ENCODE measurements around the gene PRKCSH. TPM values are rescaled to one million over a fixed set of nuclear protein-coding genes. Genes with fewer than 3 reads are reported as not detected.

The PRKCSH gene
- total RNA-seq, 1 experiment from 2014 or later: 431 TPM

DNA sequence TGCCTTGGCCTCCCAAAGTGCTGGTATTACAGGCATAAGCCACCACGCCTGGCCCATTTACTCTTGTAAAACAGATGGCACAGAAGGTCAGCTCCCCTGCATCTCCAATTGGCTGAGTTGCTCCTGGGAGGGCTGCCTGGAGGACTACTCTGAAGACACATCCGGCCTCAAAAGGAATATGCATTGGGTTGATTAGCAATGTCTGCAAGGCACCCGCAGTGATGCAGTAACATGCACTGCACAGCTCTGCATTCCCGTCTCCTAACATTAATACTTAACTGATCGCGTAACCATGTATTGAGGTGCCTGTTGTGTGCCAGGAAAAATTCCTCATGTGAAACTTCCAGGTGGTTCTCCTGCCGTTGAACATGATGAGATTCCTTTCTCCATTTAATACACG is 40.4 kb downstream of the PRKCSH start:
- no peaks in the 10 kb centered on the region for H3K79me2 ChIP-seq (ENCODE audit: insufficient read depth, low read length)
- TF ChIP-seq, protein P1, sequence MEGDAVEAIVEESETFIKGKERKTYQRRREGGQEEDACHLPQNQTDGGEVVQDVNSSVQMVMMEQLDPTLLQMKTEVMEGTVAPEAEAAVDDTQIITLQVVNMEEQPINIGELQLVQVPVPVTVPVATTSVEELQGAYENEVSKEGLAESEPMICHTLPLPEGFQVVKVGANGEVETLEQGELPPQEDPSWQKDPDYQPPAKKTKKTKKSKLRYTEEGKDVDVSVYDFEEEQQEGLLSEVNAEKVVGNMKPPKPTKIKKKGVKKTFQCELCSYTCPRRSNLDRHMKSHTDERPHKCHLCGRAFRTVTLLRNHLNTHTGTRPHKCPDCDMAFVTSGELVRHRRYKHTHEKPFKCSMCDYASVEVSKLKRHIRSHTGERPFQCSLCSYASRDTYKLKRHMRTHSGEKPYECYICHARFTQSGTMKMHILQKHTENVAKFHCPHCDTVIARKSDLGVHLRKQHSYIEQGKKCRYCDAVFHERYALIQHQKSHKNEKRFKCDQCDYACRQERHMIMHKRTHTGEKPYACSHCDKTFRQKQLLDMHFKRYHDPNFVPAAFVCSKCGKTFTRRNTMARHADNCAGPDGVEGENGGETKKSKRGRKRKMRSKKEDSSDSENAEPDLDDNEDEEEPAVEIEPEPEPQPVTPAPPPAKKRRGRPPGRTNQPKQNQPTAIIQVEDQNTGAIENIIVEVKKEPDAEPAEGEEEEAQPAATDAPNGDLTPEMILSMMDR (conservative IDR thresholded peaks at IDR 0.05): no peak
- no peaks in the 10 kb centered on the region for H3K36me3 Mint-ChIP-seq (ENCODE audit: insufficient read depth in 1 of 3, low read depth in 3 of 3)
- H2AFZ ChIP-seq (ENCODE audit: low read length): no peak overlapping the region
- peaks cover 4% of the 10 kb centered on the region for H3K27me3 ChIP-seq (ENCODE audit: insufficient read depth, low read length)
- no peak overlapping the region for H3K18ac ChIP-seq (ENCODE audit: insufficient read length, low read depth, low read length)
- no peak overlapping the region for H3K9ac ChIP-seq (ENCODE audit: extremely low read depth, insufficient read length, low read length)
- H4K91ac ChIP-seq (ENCODE audit: insufficient read length, low read depth, low read length): no peak overlapping the region
- H2BK5ac ChIP-seq (ENCODE audit: insufficient read length, low read length): no peak overlapping the region
- no peaks in the 10 kb centered on the region for H3K9me3 ChIP-seq (ENCODE audit: control insufficient read depth, low read depth, low read length)
- no peaks in the 10 kb centered on the region for H4K20me1 ChIP-seq (ENCODE audit: control insufficient read depth, insufficient read depth, insufficient read length)
- WGBS (ENCODE audit: extremely low coverage, insufficient read length, low lambda C conversion rate): no CpG with 5 or more reads among the region's 8 CpGs
- no peak overlapping the region for H3K14ac ChIP-seq (ENCODE audit: insufficient read depth, low read length)
- no peak overlapping the region for H3K23ac ChIP-seq (ENCODE audit: insufficient read length, low read depth, low read length)
- H2BK12ac ChIP-seq (ENCODE audit: insufficient read length, low read depth, low read length): no peak overlapping the region
- H2BK20ac ChIP-seq (ENCODE audit: low read depth, low read length, poor library complexity, severe bottlenecking): no peak overlapping the region
- no peaks in the 10 kb centered on the region for H3K79me1 ChIP-seq (ENCODE audit: insufficient read depth, low read depth, low read length, poor library complexity, severe bottlenecking)
- H3K9me3 Mint-ChIP-seq: 0 out of 5 replicates have a peak, but pooled peaks cover 0 to 2% of the 10 kb centered on the region in 2 experiments
- peaks cover 0 to 9% of the 10 kb centered on the region in 2 experiments; a peak in 2 of 4 replicates for H3K4me1 Mint-ChIP-seq
- no peak overlapping the region for H3K4ac ChIP-seq (ENCODE audit: low read depth, low read length)
- H2AK5ac ChIP-seq (ENCODE audit: insufficient read length, low read length): no peak overlapping the region
- no peak overlapping the region for H3K4me3 Mint-ChIP-seq
- no peak overlapping the region for H2BK15ac ChIP-seq (ENCODE audit: low read depth, low read length)
- H3K4me1 ChIP-seq (ENCODE audit: insufficient read depth, low read length): no peaks in the 10 kb centered on the region
- H3K27ac ChIP-seq (ENCODE audit: insufficient read length, low read depth, low read length): no peak overlapping the region
- H3T11ph ChIP-seq (ENCODE audit: low read length): no peak overlapping the region
- peaks cover 42% of the 10 kb centered on the region for H3K27me3 Mint-ChIP-seq (ENCODE audit: low read depth)
- H4K8ac ChIP-seq (replicated peaks; ENCODE audit: insufficient read length, low read depth, low read length): no peak overlapping the region
- no peak overlapping the region for H3K4me2 ChIP-seq (ENCODE audit: insufficient read depth, insufficient read length, low read length)
- H2BK120ac ChIP-seq (ENCODE audit: low read depth, low read length, poor library complexity, severe bottlenecking): no peak overlapping the region
- no peak overlapping the region for H4K5ac ChIP-seq (ENCODE audit: insufficient read length, low read depth, low read length)
- DNase-seq: no peak
- no peaks in the 10 kb centered on the region for H3K23me2 ChIP-seq (ENCODE audit: insufficient read length, low read depth, low read length, poor library complexity, severe bottlenecking)
- H3K27ac Mint-ChIP-seq: peak overlapping the region in 1 of 3 experiments; percentile 1; a peak in 1 of 7 replicates
- H3K56ac ChIP-seq (ENCODE audit: insufficient read length, low read depth, low read length): no peak overlapping the region

All from H9 (cell line).